ENCODE measurements around the gene LCN6.
A peak's percentile ranks its signal among the peaks of the same experiment; 100 is the strongest.

The LCN6 gene

DNA sequence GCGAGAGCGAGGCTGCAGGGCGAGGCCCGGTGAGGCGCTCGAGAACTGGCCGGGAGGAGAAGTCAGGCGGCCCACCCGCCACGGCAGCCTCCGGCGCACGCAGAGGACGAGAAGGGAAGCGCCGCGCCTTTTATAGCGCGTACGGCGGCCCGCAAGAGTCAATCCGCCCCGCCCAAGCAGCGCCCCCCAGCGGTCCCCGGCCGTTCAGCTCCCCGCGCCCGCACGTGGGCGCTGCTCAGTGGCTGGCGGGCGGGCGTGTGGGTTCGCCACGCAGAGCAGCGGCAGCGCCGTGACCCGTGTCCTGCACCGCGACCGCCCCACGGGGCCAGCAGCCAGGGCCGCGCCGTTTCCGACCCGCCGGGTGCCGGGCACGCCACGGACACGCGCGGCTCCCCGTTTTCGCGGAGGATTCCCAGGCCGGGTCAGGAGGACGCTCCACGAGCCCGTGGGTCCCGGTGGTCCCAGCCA lies 20.2 kb downstream of the LCN6 start:
- no peak for TF ChIP-seq JUND (IDR thresholded peaks at IDR 0.05; ENCODE audit: low read depth)
- peak; percentile 94 to 95 for DNase-seq (ENCODE audit: low read depth in 1 of 2, low spot score in 1 of 2)
- in situ Hi-C loops (cut with HindIII; ENCODE audit: low pct_unique_long_range_greater_than_20kb, low sequenced_read_pairs), result no loop called here

DNA sequence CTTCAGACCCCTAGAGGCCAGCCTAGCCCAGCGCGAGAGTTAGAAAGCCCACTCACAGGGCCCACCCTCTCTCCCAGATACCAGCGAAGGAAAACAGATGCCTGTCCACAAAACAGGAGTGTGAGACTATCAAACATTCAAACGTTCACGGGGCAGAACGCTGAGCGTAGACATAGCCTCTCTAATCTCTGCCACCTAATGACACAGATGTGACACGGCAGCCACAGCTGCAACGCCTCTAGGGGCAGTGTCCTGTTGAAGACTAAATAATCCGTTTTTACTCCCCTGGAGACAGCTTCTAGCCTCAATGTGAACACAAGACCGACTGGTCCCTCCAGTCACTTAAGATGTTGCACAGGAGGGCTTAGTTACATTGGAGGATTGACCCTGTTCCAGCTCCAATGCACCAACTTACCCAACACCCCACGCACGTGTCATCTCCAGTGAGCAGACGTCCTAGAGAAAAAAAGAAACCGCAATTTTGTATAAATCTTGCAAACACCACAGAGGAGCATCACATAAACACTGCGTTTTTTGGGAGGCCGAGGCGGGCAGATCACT lies 21.6 kb downstream of the LCN6 start:
- no peak for TF ChIP-seq JUND (IDR thresholded peaks at IDR 0.05; ENCODE audit: low read depth)
- in situ Hi-C loops (cut with HindIII; ENCODE audit: low pct_unique_long_range_greater_than_20kb, low sequenced_read_pairs), result no loop called here
- peak in 1 of 2 experiments; percentile 73 for DNase-seq (ENCODE audit: low read depth in 1 of 2, low spot score in 1 of 2)

DNA sequence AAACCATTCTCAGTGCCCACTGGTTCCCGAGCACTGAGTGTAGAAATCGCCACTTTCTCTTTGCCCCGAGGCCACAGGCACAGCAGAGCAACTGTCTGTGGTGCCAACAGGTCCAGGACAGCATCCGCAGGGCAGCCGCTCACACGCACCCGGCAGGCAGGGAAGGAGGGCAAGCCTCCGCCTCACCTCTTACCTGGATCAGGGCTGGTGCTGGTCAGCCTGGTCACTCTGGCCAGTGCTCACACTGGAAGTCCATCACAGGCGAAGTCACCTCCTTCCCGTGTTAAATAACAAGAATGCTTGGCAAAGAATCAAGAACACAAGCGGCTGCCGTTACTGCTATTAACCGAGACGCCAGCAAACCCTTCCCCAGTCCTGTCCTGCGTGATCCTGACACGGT lies 22.2 kb downstream of the LCN6 start:
- no peak for DNase-seq (ENCODE audit: low read depth in 1 of 2, low spot score in 1 of 2)
- TF ChIP-seq JUND (IDR thresholded peaks at IDR 0.05; ENCODE audit: low read depth), result no peak
- in situ Hi-C loops (cut with HindIII; ENCODE audit: low pct_unique_long_range_greater_than_20kb, low sequenced_read_pairs), result no loop called here

DNA sequence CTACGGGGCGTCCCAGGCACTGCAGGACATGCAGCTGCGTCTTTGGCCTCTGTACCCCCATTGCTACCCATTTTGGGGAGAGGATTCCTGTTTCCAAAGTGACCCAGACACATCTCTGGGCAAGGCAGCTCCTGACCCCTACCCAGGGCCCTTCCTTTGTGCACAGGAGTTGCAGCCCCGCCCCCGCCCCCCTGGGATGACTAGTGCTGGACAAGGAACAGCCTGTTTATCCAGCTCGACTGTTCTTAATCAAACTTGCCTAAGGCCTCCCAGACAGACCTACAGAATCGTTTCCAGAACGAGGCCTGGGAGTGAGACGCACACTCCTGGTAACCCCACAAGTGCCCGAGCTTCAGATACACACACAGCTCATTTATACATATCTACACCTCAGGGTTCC lies 22.7 kb downstream of the LCN6 start:
- peak in 1 of 2 experiments; percentile 77 for DNase-seq (ENCODE audit: low read depth in 1 of 2, low spot score in 1 of 2)
- TF ChIP-seq JUND (IDR thresholded peaks at IDR 0.05; ENCODE audit: low read depth), result no peak
- in situ Hi-C loops (cut with HindIII; ENCODE audit: low pct_unique_long_range_greater_than_20kb, low sequenced_read_pairs), result no loop called here

DNA sequence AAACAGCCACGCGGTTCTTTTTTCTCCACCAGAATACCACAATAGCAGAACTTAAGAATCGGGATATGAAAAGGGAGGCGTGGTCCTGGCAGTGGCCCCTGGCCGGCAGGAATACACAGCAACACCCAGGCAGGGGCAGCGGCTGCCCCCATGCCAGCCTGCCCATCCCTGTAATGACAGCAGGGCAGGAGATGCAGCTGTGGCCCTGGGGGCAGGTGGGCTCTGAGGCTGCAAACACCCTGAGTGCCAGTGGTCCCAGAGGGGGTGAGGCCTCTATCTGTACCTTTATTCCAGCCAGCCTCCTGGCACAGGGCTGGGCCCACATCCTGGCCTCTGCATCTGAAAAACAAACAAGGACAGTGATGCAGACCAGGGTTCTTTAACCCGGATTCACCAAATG lies 23.6 kb downstream of the LCN6 start:
- TF ChIP-seq JUND (IDR thresholded peaks at IDR 0.05; ENCODE audit: low read depth), result no peak
- in situ Hi-C loops (cut with HindIII; ENCODE audit: low pct_unique_long_range_greater_than_20kb, low sequenced_read_pairs), result no loop called here
- no peak for DNase-seq (ENCODE audit: low read depth in 1 of 2, low spot score in 1 of 2)

DNA sequence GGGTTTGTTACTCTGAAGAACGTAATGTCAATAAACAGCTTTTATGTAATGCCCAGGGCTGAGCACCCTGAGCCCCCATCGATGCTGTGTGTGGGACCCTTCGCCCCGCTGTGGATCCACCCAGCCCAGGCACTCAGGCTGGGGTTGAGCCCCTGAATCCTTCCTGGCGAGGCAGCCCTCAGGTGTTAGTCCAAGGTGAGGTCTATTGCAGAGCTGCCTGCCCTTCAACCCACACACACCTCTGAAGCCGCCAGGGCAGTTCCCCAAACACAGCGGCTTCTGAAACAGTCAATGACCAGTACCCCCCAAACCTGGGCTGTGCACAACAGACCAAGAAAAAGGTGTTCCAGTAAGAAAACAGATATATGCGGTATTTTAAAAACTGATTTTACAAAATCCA lies 24.3 kb downstream of the LCN6 start:
- no peak for TF ChIP-seq JUND (IDR thresholded peaks at IDR 0.05; ENCODE audit: low read depth)
- DNase-seq (ENCODE audit: low read depth in 1 of 2, low spot score in 1 of 2), result no peak
- in situ Hi-C loops (cut with HindIII; ENCODE audit: low pct_unique_long_range_greater_than_20kb, low sequenced_read_pairs), result no loop called here

DNA sequence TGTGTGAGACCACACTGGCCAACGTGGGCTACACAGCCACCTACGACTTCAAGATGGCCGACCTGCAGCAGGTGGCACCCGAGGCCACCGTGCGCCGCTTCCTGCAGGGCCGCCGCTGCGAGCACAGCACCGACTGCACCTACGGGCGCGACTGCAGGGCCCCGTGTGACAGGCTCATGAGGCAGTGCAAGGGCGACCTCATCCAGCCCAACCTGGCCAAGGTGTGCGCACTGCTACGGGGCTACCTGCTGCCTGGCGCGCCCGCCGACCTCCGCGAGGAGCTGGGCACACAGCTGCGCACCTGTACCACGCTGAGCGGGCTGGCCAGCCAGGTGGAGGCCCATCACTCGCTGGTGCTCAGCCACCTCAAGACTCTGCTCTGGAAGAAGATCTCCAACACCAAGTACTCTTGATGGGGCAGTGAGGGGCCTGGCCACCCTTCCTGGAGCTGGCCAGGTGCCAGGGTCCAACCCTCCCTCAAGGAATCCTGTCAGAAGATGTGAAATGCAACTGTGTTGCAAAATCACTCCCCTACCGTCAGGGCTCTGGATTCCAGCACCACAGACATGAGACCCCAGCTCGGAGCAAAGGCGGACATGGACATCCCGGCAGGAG lies 24.9 kb downstream of the LCN6 start:
- in situ Hi-C loops (cut with HindIII; ENCODE audit: low pct_unique_long_range_greater_than_20kb, low sequenced_read_pairs), result no loop called here
- DNase-seq (ENCODE audit: low read depth in 1 of 2, low spot score in 1 of 2), result no peak
- TF ChIP-seq JUND (IDR thresholded peaks at IDR 0.05; ENCODE audit: low read depth), result no peak

DNA sequence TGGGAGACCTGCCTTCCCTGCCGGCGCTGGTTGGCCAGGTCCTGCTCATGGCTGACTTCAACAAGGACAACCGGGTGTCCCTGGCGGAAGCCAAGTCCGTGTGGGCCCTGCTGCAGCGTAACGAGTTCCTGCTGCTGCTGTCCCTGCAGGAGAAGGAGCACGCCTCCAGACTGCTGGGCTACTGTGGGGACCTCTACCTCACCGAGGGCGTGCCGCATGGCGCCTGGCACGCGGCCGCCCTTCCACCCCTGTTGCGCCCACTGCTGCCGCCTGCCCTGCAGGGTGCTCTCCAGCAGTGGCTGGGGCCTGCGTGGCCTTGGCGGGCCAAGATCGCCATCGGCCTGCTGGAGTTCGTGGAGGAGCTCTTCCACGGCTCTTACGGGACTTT lies 25.4 kb downstream of the LCN6 start:
- in situ Hi-C loops (cut with HindIII; ENCODE audit: low pct_unique_long_range_greater_than_20kb, low sequenced_read_pairs), result no loop called here
- TF ChIP-seq JUND (IDR thresholded peaks at IDR 0.05; ENCODE audit: low read depth), result no peak

DNA sequence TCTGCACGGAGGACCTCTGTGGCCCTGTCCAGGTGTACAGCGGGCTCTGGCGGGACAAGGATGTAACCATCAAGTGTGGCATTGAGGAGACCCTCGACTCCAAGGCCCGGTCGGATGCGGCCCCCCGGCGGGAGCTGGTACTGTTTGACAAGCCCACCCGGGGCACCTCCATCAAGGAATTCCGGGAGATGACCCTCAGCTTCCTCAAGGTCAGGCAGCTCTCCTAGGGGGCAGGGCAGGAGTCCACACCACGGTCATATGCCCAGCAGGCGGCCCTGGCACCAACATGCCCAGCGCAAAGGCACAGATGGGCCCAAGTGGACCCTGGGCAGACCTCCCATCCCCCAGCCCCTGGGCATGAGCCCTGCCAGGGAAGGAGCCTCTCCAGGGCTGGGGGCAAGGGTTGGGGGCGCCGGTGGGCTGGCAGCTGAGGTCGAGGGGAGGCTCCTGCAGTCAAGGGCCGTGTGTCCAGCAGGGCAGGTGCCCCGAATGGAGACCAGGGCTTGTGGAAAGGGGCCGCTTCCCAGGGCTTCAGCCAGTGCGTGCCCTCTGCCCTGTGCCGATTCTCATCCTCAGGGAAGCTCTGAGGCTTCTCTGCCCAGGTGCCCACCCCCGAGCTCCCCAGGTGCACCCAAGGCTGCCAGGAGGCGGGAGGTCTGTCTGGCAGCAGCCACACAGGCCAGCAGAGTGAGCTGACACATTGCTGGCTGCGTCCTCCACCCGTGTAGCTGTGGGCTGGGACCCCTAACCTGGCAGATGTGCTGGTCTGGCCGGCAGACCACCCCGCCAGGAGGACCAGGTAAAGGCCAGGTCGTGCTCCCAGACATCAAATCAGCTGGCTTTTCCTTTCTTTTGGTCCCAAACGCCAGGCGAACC lies 26.0 kb downstream of the LCN6 start:
- no peak for TF ChIP-seq JUND (IDR thresholded peaks at IDR 0.05; ENCODE audit: low read depth)

More for the DNA sequence above, 25.4 kb downstream of the LCN6 start:
- no peak for DNase-seq (ENCODE audit: low read depth in 1 of 2, low spot score in 1 of 2)

DNA sequence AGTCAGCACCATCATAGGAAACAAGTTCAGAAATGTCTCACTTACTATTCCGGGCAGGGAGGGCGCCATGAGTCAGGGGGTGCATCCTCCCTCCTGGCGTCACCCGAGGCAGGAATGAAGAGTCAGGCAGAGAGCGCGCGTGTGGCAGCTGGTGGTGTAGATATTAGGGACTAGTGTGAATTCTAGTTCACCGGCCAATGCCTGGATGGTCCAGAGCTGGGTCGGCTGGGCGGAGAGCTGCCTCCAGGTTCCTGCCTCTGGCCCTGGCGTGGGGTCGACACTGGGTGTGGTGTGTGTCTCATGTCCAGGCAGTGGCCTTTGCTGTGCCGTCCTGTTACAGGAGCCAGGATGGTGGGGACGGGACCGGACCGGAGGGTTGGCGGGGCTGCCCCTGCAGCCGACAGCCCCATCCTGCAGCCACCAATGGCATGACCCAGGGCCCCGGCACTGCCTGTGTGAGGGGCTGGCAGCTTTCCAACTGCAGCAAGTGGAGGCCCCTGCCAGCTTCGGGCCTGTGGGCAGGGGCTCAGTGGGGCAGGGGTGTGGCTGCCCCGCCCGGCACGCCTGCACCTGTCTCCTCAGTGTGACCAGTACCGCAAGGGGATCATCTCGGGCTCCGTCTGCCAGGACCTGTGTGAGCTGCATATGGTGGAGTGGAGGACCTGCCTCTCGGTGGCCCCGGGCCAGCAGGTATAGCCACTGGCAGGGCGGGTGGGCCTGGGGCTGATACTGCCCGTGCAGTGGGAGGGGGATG lies 26.8 kb downstream of the LCN6 start:
- TF ChIP-seq JUND (IDR thresholded peaks at IDR 0.05; ENCODE audit: low read depth), result no peak
- in situ Hi-C loops (cut with HindIII; ENCODE audit: low pct_unique_long_range_greater_than_20kb, low sequenced_read_pairs), result no loop called here
- no peak for DNase-seq (ENCODE audit: low read depth in 1 of 2, low spot score in 1 of 2)

More for the DNA sequence above, 26.0 kb downstream of the LCN6 start:
- DNase-seq (ENCODE audit: low read depth in 1 of 2, low spot score in 1 of 2), result no peak
- in situ Hi-C loops (cut with HindIII; ENCODE audit: low pct_unique_long_range_greater_than_20kb, low sequenced_read_pairs), result no loop called here

DNA sequence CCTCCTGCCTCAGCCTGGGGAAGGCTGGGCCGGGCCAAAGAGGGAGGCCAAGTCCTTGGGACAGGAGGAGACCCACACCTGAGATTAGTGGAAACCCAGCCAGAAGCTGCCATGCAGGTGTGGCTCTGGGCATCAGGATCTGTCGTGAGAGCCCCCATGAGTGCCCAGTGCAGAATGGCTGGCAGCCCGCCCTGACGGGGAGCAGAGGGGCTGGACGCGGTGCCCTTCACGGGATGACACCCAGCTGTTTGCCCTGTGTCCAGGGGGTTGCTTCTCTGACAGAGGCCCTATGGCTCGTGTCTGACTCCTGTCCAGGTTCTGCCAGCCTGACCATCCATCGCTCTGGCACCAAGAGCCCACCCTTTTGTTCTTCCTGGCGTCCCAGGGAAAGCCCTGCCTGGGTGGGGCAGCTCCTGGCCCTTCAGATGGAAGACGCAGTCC lies 27.4 kb downstream of the LCN6 start:
- no peak for DNase-seq (ENCODE audit: low read depth in 1 of 2, low spot score in 1 of 2)
- in situ Hi-C loops (cut with HindIII; ENCODE audit: low pct_unique_long_range_greater_than_20kb, low sequenced_read_pairs), result no loop called here

DNA sequence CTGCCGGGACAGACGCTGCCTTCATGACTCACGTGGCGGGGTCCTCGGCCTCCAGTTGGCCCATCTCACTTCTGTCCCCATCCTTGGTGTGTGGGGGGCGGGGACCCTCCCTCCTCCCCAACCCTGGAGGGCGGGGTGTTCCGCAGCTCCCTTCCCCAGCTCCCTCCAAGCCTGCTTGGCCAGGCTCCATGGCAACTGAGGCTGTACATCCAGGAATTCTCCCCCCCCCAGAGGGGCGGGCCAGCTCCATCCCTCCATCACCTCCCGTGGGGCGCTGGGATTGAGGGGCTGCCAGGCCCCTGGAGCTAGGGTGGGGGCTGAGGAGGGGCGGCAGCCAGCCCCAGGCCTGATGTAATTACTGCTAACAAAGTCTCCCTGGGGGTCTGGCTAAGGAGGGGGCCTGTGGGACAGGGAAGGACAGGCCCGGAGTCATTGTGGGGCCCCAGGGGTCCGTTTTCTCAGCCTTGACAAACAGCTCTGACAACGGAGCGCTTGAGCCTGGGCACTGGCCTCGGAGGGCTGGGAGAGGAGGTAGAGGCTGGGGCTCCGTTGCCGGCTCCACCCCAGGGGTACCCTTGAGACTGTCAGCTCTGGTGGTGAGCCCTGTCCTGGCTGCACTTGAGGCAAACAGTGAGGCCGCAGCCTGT lies 28.0 kb downstream of the LCN6 start:
- in situ Hi-C loops (cut with HindIII; ENCODE audit: low pct_unique_long_range_greater_than_20kb, low sequenced_read_pairs), result no loop called here

More for the DNA sequence above, 27.4 kb downstream of the LCN6 start:
- TF ChIP-seq JUND (IDR thresholded peaks at IDR 0.05; ENCODE audit: low read depth), result no peak

More for the DNA sequence above, 28.0 kb downstream of the LCN6 start:
- no peak for DNase-seq (ENCODE audit: low read depth in 1 of 2, low spot score in 1 of 2)
- no peak for TF ChIP-seq JUND (IDR thresholded peaks at IDR 0.05; ENCODE audit: low read depth)

Measured in T47D (cell line).